DND-41 (cell line): Measurements from ENCODE around the gene NKX3-2.

ENCODE experiments used
- ATAC-seq: fragments of 200-7000 bp; cut with Tn5 transposase; 3 replicates; pipeline ENCODE4 v1.9.1; 2021; ENCODE audit warnings: low read depth; ENCODE audit not compliant: insufficient read depth
- DNase-seq: peaks from one replicate; pipeline ENCODE4 v3.0.0-alpha.2; 2020
- H2AFZ ChIP-seq: 2 replicates; pipeline ENCODE4 v1.6.0; 2012; ENCODE audit warnings: low read depth, low read length
- H3K27ac ChIP-seq: 2 replicates; pipeline ENCODE4 v1.5.1; 2012; ENCODE audit warnings: low read length, inconsistent platforms
- H3K27me3 ChIP-seq: fragments of 200-600 bp; sonication (generic); 2 replicates; pipeline ENCODE4 v1.6.0; 2012; ENCODE audit warnings: low read length, mild to moderate bottlenecking, inconsistent platforms; ENCODE audit not compliant: insufficient read depth, poor library complexity
- H3K36me3 ChIP-seq: 2 replicates; pipeline ENCODE4 v1.5.1; 2012; ENCODE audit warnings: low read length, inconsistent platforms; ENCODE audit not compliant: insufficient read depth
- H3K4me1 ChIP-seq: 2 replicates; pipeline ENCODE4 v1.5.1; 2012; ENCODE audit warnings: mild to moderate bottlenecking, low read length; ENCODE audit not compliant: insufficient read depth
- H3K4me2 ChIP-seq: 2 replicates; pipeline ENCODE4 v1.6.0; 2012; ENCODE audit warnings: mild to moderate bottlenecking, moderate library complexity, low read length, inconsistent platforms; ENCODE audit not compliant: insufficient read depth
- H3K4me3 ChIP-seq, 2 experiments: fragments of 200-600 bp in 1 of 2; shearing (Covaris generic) in 1 of 2; 2 replicates each; pipeline ENCODE4 v1.5.1; 2012 to 2016; ENCODE audit warnings: inconsistent platforms in 2 of 2, low read length in 2 of 2, mild to moderate bottlenecking in 2 of 2, low read depth in 1 of 2, moderate library complexity in 1 of 2
- H3K79me2 ChIP-seq: 2 replicates; pipeline ENCODE4 v1.6.0; 2012; ENCODE audit warnings: low read length, inconsistent platforms; ENCODE audit not compliant: insufficient read depth
- H3K9ac ChIP-seq: 2 replicates; pipeline ENCODE4 v1.6.0; 2012; ENCODE audit warnings: low read depth, mild to moderate bottlenecking, inconsistent platforms, low read length, moderate library complexity
- H3K9me3 ChIP-seq: 2 replicates; pipeline ENCODE4 v1.5.1; 2012; ENCODE audit warnings: low read length, moderate library complexity, mild to moderate bottlenecking, inconsistent platforms; ENCODE audit not compliant: insufficient read depth, severe bottlenecking
- H4K20me1 ChIP-seq: 2 replicates; pipeline ENCODE4 v1.6.0; 2012; ENCODE audit warnings: low read length; ENCODE audit not compliant: insufficient read depth
- EZH2 ChIP-seq: IDR thresholded peaks from 3 replicates; pipeline ENCODE4 v1.6.1; 2012; ENCODE audit warnings: borderline replicate concordance, low read depth, mild to moderate bottlenecking, moderate library complexity, low read length, inconsistent platforms; ENCODE audit not compliant: severe bottlenecking
- TF ChIP-seq, protein P1 (sequence below): IDR thresholded peaks from 2 replicates; pipeline ENCODE4 v1.5.1; 2012; ENCODE audit warnings: borderline replicate concordance, low read length, moderate library complexity, mild to moderate bottlenecking; ENCODE audit not compliant: poor library complexity, severe bottlenecking; ENCODE audit errors: extremely low read depth

Gene NKX3-2

DNA sequence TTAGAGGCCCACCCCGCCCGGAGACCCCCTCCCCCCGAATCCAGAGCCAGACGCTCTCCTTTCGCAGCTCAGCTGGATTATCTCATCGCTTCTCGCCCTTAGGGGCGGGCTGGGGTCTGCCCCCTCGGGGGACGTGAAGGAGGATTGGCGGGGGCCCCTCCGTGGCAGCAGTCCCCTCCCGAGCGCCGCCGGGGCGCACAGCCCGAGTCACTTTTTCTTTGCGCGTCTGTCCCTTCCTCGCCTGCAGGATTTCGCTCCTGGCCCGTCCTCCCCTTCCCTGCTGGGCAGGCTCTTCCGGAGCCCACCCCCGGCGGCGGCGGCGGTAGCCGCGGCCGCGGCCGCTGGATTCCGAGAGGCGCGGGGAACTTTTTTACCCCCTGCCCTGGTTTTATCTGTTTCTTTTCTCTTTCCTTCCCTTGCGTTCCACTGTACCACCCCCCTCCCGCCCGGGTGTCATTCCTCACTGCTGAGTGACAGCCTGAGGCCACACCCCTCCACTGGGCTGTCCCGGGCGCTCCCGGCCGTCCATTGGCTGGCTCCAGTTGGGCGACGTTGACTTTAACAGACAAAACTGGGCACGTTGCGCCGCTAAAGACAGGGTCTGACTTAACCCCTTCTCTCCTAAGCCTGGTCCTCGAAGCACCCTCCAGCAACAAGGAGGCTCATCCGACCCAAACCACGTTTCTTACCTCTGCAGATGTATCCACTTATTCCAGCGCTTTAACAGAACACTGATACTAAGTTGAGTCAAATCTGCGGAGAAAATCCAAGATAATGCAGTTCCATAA lies 492 bp upstream of the NKX3-2 start:
- Histone ChIP-seq H3K36me3 (no peaks in the 10 kb centered on the region), H3K9ac (no peak overlapping the region), H3K27me3 (no peaks in the 10 kb centered on the region), H3K27ac (no peak overlapping the region), H3K9me3 (peaks cover 13% of the 10 kb centered on the region), H3K4me3 (no peak overlapping the region), H3K79me2 (no peaks in the 10 kb centered on the region), H4K20me1 (no peaks in the 10 kb centered on the region), H3K4me1 (peaks cover 16% of the 10 kb centered on the region), H2AFZ (no peak overlapping the region), H3K4me2 (no peak overlapping the region)
- ATAC-seq (no peak), DNase-seq (no peak)
- TF ChIP-seq, protein P1, sequence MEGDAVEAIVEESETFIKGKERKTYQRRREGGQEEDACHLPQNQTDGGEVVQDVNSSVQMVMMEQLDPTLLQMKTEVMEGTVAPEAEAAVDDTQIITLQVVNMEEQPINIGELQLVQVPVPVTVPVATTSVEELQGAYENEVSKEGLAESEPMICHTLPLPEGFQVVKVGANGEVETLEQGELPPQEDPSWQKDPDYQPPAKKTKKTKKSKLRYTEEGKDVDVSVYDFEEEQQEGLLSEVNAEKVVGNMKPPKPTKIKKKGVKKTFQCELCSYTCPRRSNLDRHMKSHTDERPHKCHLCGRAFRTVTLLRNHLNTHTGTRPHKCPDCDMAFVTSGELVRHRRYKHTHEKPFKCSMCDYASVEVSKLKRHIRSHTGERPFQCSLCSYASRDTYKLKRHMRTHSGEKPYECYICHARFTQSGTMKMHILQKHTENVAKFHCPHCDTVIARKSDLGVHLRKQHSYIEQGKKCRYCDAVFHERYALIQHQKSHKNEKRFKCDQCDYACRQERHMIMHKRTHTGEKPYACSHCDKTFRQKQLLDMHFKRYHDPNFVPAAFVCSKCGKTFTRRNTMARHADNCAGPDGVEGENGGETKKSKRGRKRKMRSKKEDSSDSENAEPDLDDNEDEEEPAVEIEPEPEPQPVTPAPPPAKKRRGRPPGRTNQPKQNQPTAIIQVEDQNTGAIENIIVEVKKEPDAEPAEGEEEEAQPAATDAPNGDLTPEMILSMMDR = no peak
- no peak for TF ChIP-seq EZH2

DNA sequence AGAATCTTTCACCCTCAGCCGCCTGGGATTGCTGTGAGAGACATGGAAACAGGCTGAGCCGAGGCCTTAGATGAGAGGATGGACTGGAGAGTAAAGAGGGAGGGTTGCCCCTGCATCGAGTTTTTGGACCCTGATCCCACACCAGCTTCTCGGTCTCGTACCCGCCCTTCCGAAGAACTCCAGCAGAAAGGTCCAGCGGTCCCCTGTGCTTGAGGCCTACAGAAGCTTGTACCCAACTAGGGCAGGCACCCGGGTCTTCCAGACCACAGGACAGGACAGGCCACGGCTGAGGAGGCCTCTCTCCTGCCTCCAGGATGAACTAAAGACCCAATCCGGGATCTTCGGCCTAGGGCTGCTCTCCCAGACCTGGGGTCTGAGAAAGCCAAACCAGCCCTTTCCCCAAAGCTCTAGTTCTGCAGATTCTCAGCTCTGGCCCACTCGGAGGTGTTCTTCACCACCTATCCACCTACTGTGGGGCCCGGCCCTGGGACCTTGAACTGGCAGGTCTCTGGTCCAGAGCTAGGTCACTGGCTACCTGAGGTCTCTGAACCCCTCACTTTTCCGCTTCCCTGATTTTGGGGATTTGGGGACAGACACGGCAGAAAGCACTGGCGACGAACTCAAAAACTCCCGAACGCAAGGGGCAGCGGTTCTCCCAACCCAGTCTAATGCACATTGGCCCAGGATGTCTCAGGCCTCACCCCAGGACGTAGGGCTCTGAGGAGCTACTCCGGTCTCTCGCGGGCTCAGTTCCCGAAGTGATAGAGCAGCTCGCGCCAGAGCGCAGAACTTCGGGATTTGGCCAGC lies 1.1 kb downstream of the NKX3-2 start:
- no peak for ATAC-seq
- H3K36me3 ChIP-seq = no peaks in the 10 kb centered on the region
- no peak overlapping the region for H2AFZ ChIP-seq
- H4K20me1 ChIP-seq = no peaks in the 10 kb centered on the region
- H3K4me2 ChIP-seq = no peak overlapping the region
- TF ChIP-seq, protein P1 = no peak
- no peak for TF ChIP-seq EZH2
- no peaks in the 10 kb centered on the region for H3K79me2 ChIP-seq
- peaks cover 13% of the 10 kb centered on the region for H3K9me3 ChIP-seq
- DNase-seq = no peak
- H3K4me1 ChIP-seq = peaks cover 8% of the 10 kb centered on the region; the same call in 1 of the 2 replicates
- no peaks in the 10 kb centered on the region for H3K27me3 ChIP-seq
- H3K27ac ChIP-seq = no peak overlapping the region
- no peak overlapping the region for H3K4me3 ChIP-seq
- no peak overlapping the region for H3K9ac ChIP-seq

DNA sequence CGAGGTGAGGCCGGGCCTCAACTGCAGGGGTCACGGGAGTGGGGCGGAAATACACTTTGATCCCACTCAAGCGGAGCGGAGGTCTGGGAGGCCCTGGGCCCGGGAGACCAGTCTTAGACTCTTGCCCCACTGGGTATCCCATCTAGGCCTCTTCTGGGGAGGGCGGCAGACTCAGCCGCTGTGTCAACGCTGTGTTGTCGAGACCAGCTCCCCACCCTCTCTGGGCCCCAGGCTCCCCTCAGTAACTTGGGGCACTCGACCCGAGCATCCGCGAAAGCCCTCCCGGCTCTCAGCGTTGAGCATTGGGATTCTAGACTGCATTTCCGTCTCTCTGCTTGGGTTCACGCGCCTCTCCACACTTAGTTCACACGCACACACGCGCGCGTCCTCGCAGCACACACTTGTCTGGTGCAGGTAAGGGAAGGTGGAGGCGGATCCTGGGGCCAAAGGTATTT lies 1.7 kb downstream of the NKX3-2 start:
- TF ChIP-seq EZH2 = no peak
- TF ChIP-seq, protein P1 = no peak
- ATAC-seq (no peak), DNase-seq (no peak)
- Histone ChIP-seq H3K9ac (no peak overlapping the region), H2AFZ (no peak overlapping the region), H3K4me3 (no peak overlapping the region), H3K27me3 (no peaks in the 10 kb centered on the region), H3K36me3 (no peaks in the 10 kb centered on the region), H3K4me2 (no peak overlapping the region), H3K79me2 (no peaks in the 10 kb centered on the region), H3K27ac (no peak overlapping the region), H4K20me1 (no peaks in the 10 kb centered on the region), H3K4me1 (peaks cover 5% of the 10 kb centered on the region; the same call in 1 of the 2 replicates), H3K9me3 (peaks cover 13% of the 10 kb centered on the region)
